GM23338 (cell line): ENCODE results near the gene SLC39A11.

Source experiments
- EZH2 ChIP-seq: fragments of 200-600 bp; sonication (generic); IDR thresholded peaks from one replicate; pipeline ENCODE4 v1.8.0; 2017; ENCODE audit warnings: antibody characterized with exemption, mild to moderate bottlenecking, low read depth; ENCODE audit not compliant: unreplicated experiment
- POLR2AphosphoS5 ChIP-seq: IDR thresholded peaks from 2 replicates; pipeline ENCODE4 v1.6.1; 2016; ENCODE audit warnings: antibody characterized with exemption, low read depth
- ZNF331 ChIP-seq: fragments of 250-450 bp; sonication (Bioruptor Pico); IDR thresholded peaks from 2 replicates; pipeline ENCODE4 v1.5.0; 2020; ENCODE audit warnings: low read depth, mild to moderate bottlenecking, moderate library complexity
- TF ChIP-seq, protein P1 (sequence below), 2 experiments: fragments of 200-600 bp in 1 of 2; sonication (generic) in 1 of 2; conservative IDR thresholded peaks; 2 replicates each; pipeline versions ENCODE4 v1.5.1 to v1.6.1; 2016 to 2017; ENCODE audit warnings: antibody characterized with exemption in 2 of 2, low read depth in 2 of 2, mild to moderate bottlenecking in 2 of 2, moderate library complexity in 1 of 2

DNA sequence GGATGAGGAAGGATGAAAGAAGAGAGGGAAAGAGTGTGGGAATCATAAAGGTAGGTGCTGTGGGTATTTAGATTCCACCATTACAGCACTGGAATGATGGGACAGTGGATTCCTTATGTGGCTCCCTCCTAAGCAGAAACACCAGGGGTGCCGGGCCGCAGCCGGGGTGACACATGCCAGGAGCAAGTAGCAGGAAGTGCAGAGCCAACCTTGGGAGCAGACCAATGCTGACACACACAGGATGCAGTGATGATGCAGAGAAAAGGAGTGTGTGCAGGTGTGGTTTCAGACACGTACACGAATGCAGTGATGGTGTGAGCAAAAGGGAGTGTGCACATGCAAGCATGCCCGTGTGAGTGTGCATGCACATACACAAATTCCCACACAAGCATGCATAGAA, 338.0 kb downstream of the SLC39A11 start:
- TF ChIP-seq, protein P1, sequence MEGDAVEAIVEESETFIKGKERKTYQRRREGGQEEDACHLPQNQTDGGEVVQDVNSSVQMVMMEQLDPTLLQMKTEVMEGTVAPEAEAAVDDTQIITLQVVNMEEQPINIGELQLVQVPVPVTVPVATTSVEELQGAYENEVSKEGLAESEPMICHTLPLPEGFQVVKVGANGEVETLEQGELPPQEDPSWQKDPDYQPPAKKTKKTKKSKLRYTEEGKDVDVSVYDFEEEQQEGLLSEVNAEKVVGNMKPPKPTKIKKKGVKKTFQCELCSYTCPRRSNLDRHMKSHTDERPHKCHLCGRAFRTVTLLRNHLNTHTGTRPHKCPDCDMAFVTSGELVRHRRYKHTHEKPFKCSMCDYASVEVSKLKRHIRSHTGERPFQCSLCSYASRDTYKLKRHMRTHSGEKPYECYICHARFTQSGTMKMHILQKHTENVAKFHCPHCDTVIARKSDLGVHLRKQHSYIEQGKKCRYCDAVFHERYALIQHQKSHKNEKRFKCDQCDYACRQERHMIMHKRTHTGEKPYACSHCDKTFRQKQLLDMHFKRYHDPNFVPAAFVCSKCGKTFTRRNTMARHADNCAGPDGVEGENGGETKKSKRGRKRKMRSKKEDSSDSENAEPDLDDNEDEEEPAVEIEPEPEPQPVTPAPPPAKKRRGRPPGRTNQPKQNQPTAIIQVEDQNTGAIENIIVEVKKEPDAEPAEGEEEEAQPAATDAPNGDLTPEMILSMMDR (conservative IDR thresholded peaks at IDR 0.05; ENCODE audit: low read depth in 2 of 2) = no peak
- TF ChIP-seq ZNF331 (CRISPR knock-in tag) = no peak
- no peak for TF ChIP-seq POLR2AphosphoS5
- TF ChIP-seq EZH2 = no peak
